HEK293T (cell line): ENCODE measurements around the gene ARFIP1.

ENCODE experiments used
- ARNT ChIP-seq: fragments of 450-650 bp; IDR thresholded peaks from 2 replicates; pipeline ENCODE4 v1.6.1; 2017; ENCODE audit warnings: mild to moderate bottlenecking
- BHLHE40 ChIP-seq: fragments of 450-650 bp; IDR thresholded peaks from 2 replicates; pipeline ENCODE4 v1.6.1; 2016; ENCODE audit warnings: mild to moderate bottlenecking, moderate library complexity, borderline replicate concordance
- FOXA1 ChIP-seq: fragments of 450-650 bp; IDR thresholded peaks from 2 replicates; pipeline ENCODE4 v1.6.1; 2016; ENCODE audit warnings: mild to moderate bottlenecking
- L3MBTL2 ChIP-seq: fragments of 450-650 bp; conservative IDR thresholded peaks from 2 replicates; pipeline ENCODE4 v1.6.1; 2016; ENCODE audit warnings: mild to moderate bottlenecking
- TF ChIP-seq, protein P1 (sequence below): fragments of 450-650 bp; IDR thresholded peaks from 2 replicates; pipeline ENCODE4 v1.6.1; 2016

DNA sequence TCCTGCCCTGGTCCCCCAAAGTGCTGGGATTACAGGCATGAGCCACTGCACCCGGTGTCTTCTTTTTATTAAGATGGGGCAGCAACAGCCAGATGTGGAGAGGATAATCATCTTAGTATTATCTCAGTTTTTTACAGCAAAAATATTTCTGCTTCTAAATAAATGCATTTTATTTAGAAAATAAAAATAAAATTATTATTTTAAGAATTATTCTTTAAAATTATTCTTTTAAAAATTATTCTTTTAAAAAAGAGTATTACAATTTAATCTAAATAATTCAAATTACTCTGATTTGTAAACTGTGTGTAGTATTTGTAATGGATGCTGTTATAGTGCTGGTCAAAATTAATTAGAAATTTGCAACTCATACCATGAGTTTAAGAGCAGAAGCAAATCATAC lies 67.6 kb downstream of the ARFIP1 start:
- TF ChIP-seq ARNT: no peak
- TF ChIP-seq, protein P1, sequence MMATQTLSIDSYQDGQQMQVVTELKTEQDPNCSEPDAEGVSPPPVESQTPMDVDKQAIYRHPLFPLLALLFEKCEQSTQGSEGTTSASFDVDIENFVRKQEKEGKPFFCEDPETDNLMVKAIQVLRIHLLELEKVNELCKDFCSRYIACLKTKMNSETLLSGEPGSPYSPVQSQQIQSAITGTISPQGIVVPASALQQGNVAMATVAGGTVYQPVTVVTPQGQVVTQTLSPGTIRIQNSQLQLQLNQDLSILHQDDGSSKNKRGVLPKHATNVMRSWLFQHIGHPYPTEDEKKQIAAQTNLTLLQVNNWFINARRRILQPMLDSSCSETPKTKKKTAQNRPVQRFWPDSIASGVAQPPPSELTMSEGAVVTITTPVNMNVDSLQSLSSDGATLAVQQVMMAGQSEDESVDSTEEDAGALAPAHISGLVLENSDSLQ: no peak
- TF ChIP-seq L3MBTL2: no peak
- TF ChIP-seq FOXA1: no peak
- TF ChIP-seq BHLHE40: no peak
